ENCODE measurements around the gene TTC39B.
"Not testable (repeated sequence)": the region's sequence is repeated elsewhere in the genome, so short reads cannot be mapped to it uniquely, and the experiment has no call there.

TTC39B gene

GRCh38 chr9:15346837-15347236 is 39.8 kb upstream of the TTC39B start:
- no peak for DNase-seq (ENCODE audit: low spot score)
- no peak overlapping the region for H3K27ac ChIP-seq
- no peak for TF ChIP-seq CTCF (conservative IDR thresholded peaks at IDR 0.05; ENCODE audit: low read depth)
- CTCF ChIA-PET, result interaction anchor here (0.6 kb wide), 2 partner anchors 106 to 214 kb away, joined by 3 to 8 read pairs; no protein-coding TSS in a partner anchor
- POLR2A ChIA-PET (ENCODE audit: low non-redundant PET), result no interaction called here

GRCh38 chr9:15344191-15344590 is 37.2 kb upstream of the TTC39B start:
- H3K27ac ChIP-seq, result no peak overlapping the region
- ChIA-PET CTCF (no interaction called here), POLR2A (ENCODE audit: low non-redundant PET) (no interaction called here)
- TF ChIP-seq CTCF (conservative IDR thresholded peaks at IDR 0.05; ENCODE audit: low read depth), result no peak
- no peak for DNase-seq (ENCODE audit: low spot score)

GRCh38 chr9:15333376-15333881 is 26.4 kb upstream of the TTC39B start:
- DNase-seq (ENCODE audit: low spot score), result no peak
- POLR2A ChIA-PET (ENCODE audit: low non-redundant PET), result no interaction called here
- no peak overlapping the region for H3K27ac ChIP-seq
- CTCF ChIA-PET, result interaction anchor here (0.7 kb wide), 1 partner anchor 384 kb away, joined by 4 read pairs; no protein-coding TSS in a partner anchor
- no peak for TF ChIP-seq CTCF (conservative IDR thresholded peaks at IDR 0.05; ENCODE audit: low read depth)

GRCh38 chr9:15332939-15333338 is 25.9 kb upstream of the TTC39B start:
- H3K27ac ChIP-seq, result no peak overlapping the region
- ChIA-PET POLR2A (ENCODE audit: low non-redundant PET) (no interaction called here), CTCF (no interaction called here)
- no peak for DNase-seq (ENCODE audit: low spot score)
- TF ChIP-seq CTCF (conservative IDR thresholded peaks at IDR 0.05; ENCODE audit: low read depth), result no peak

- ChIA-PET POLR2A (ENCODE audit: low non-redundant PET) (no interaction called here), CTCF (interaction anchor here (0.6 kb wide), 1 partner anchor 40 kb away, joined by 4 read pairs; no protein-coding TSS in a partner anchor)
- no peak overlapping the region for H3K27ac ChIP-seq
- no peak for TF ChIP-seq CTCF (conservative IDR thresholded peaks at IDR 0.05; ENCODE audit: low read depth)
- DNase-seq (ENCODE audit: low spot score), result no peak
Measured at GRCh38 chr9:15329539-15330109, 22.6 kb upstream of the TTC39B start.

- DNase-seq (ENCODE audit: low spot score), result no peak
- ChIA-PET CTCF (no interaction called here), POLR2A (ENCODE audit: low non-redundant PET) (no interaction called here)
- H3K27ac ChIP-seq, result no peak overlapping the region
- no peak for TF ChIP-seq CTCF (conservative IDR thresholded peaks at IDR 0.05; ENCODE audit: low read depth)
Measured at GRCh38 chr9:15328946-15329345, 21.9 kb upstream of the TTC39B start.

- H3K27ac ChIP-seq; DNase-seq (ENCODE audit: low spot score); POLR2A ChIA-PET (ENCODE audit: low non-redundant PET); CTCF ChIA-PET: not testable (repeated sequence)
Measured at GRCh38 chr9:15322695-15323094, 15.7 kb upstream of the TTC39B start.

- H3K27ac ChIP-seq; DNase-seq (ENCODE audit: low spot score); POLR2A ChIA-PET (ENCODE audit: low non-redundant PET): not testable (repeated sequence)
- CTCF ChIA-PET, result interaction anchor here (0.7 kb wide), 2 partner anchors 17 to 149 kb away, joined by 3 to 9 read pairs; no protein-coding TSS in a partner anchor
Measured at GRCh38 chr9:15319661-15320060, 12.6 kb upstream of the TTC39B start.

Data from RWPE1 (cell line).